Coronary artery (tissue), 2 donors: ENCODE results near the gene C4orf17.
"Not testable (repeated sequence)": the region's sequence is repeated elsewhere in the genome, so short reads cannot be mapped to it uniquely, and the experiment has no call there.

Experiments
- DNase-seq: peaks from one replicate; pipeline ENCODE4 v3.0.0-alpha.2; 2017; ENCODE audit warnings: low spot score
- H3K27ac ChIP-seq, 2 donors: fragments of 200-600 bp; sonication (generic); one replicate each; pipeline ENCODE4 v1.5.1; 2016 to 2019
- H3K4me3 ChIP-seq: fragments of 200-600 bp; sonication (generic); 2 replicates; pipeline ENCODE4 v1.5.1; 2016; ENCODE audit warnings: mild to moderate bottlenecking, moderate library complexity
- TF ChIP-seq, protein P1 (sequence below): fragments of 200-600 bp; sonication (generic); IDR thresholded peaks from one replicate; pipeline ENCODE4 v1.5.1; 2019; ENCODE audit warnings: antibody characterized with exemption

Gene C4orf17

DNA sequence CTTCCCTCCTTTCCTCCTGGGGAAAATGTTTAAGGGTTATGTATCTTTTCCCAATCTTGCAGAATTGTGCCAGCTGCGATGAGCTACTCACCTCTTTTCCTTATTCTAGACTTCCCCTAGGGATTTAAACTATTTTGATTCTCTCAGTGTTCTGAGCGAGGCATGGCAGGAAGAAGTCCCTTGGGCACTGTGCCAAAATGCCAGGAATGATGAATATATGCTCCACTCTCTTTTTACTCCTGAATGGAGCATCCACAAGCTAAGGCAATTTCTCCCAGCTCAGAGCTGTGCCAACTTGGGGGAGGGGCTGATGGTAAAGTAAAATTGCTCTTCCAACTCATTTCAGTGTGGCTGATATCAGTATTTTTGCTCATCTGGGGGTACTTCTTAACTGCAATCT lies 4.0 kb upstream of the C4orf17 start:
- TF ChIP-seq, protein P1, sequence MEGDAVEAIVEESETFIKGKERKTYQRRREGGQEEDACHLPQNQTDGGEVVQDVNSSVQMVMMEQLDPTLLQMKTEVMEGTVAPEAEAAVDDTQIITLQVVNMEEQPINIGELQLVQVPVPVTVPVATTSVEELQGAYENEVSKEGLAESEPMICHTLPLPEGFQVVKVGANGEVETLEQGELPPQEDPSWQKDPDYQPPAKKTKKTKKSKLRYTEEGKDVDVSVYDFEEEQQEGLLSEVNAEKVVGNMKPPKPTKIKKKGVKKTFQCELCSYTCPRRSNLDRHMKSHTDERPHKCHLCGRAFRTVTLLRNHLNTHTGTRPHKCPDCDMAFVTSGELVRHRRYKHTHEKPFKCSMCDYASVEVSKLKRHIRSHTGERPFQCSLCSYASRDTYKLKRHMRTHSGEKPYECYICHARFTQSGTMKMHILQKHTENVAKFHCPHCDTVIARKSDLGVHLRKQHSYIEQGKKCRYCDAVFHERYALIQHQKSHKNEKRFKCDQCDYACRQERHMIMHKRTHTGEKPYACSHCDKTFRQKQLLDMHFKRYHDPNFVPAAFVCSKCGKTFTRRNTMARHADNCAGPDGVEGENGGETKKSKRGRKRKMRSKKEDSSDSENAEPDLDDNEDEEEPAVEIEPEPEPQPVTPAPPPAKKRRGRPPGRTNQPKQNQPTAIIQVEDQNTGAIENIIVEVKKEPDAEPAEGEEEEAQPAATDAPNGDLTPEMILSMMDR: no peak
- H3K4me3 ChIP-seq: no peak overlapping the region
- no peak for DNase-seq
- H3K27ac ChIP-seq: no peak overlapping the region

DNA sequence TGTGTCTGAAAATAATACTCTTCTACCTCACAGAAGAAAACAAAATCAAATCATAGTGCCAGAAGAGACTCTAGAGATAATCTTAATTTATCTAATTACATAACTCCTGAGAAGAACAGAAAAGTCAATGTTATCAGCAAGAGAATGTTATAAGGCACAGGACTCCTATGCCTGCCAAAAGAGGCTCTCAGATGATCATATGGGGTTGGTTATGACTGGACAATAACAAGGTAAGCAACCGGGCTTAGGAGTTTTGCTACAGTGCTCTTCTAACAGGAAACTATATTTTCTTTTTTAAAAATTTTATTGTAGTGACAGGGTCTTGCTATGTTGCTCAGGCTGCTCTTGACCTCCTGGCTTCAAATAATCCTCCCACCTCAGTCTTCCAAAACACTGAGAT lies 3.5 kb upstream of the C4orf17 start:
- H3K27ac ChIP-seq: no peak overlapping the region
- TF ChIP-seq, protein P1: no peak
- H3K4me3 ChIP-seq: no peak overlapping the region
- DNase-seq: no peak

DNA sequence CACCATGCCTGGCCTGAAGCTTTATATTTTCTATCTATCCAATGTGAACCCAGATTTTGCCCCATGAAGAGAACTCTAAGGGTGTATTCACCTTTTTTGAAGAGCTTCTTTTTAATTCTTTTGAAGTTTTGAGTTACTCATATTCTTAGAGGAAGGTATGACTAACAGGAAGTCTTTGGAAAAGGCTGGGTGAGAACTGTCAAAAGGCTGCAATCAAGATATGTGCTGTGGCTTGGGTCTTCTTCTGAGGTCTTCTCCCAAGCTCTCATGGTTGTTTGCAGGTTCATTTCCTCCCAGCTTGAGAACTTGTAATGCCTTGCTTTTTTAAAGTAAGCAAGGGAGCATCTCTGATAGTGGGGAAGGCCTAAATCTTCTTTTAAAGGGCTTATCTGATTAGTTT lies 3.1 kb upstream of the C4orf17 start:
- no peak overlapping the region for H3K27ac ChIP-seq
- H3K4me3 ChIP-seq: no peak overlapping the region
- TF ChIP-seq, protein P1: no peak
- DNase-seq: no peak

DNA sequence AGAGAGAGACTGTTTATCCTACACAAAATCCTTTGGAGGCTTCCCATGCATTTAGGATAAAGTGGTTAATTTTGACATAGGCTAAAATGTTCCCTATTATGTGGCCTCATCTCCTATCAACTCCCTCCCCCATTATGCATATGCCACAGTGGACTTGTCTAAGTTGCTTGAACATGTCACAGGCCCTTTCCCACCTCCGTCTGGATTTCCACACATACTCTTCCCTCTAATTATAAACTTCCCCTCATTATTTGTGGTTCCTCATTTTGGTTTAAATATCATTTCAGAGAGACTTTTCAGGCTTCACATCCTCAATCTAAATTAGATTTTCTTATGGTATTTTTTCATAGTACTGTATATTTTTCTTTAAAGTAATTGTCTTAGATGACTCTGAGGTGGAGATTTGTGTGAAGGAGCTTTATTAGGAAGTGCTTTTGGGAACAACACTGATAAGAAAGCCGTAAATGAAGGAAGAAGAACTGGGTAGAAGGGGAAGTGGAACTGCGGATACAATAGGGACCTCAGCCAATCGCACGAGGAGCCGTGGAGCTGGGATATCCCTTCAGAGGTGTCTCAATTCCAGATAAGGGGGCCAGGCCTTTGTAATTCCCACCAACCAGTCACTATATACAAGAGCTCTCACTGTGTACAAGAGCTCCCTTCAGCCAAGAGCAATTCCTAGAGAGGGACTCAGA lies 7.9 kb downstream of the C4orf17 start:
- Histone ChIP-seq H3K27ac (no peak overlapping the region), H3K4me3 (no peak overlapping the region)
- no peak for DNase-seq
- TF ChIP-seq, protein P1: no peak

DNA sequence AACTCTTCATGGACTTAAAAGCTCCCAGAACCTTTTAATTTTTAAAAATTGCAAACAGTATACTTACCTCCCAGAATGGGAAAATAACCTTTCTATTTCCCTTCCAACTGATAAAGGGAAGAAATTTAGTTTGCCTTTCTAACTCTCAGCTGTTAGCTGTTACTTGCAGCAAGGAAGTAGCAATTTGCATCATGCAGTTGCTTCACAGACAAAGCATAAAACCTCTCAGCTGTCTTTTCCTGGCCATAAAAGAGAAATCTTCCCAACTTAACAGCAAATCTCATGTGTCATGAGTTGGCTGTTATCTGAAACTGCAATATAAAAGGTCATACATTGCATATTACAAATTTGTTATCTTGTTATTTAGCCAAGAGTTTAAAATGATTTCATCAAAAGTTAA lies 18.4 kb downstream of the C4orf17 start:
- DNase-seq: no peak
- no peak overlapping the region for H3K4me3 ChIP-seq
- H3K27ac ChIP-seq: no peak overlapping the region
- TF ChIP-seq, protein P1: no peak

DNA sequence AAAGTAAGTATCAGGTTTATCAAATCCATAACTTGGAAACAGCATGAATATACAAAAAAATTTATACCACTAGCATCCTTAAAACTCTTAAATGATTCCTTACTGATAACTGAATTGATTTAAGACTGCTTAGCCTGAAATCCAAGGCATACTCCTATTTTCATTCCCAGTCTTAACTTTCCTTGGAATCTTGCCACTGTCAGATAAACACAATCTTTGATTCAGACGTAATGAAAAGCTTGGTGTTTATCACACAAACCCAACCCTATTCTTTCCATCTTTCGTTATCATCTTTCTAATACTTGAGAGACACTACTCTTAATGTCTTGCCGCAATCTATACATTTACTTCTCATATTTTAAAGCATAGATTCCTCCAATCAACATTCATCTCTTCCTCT lies 19.1 kb downstream of the C4orf17 start:
- no peak for DNase-seq
- Histone ChIP-seq H3K27ac (no peak overlapping the region), H3K4me3 (no peak overlapping the region)
- TF ChIP-seq, protein P1: no peak

DNA sequence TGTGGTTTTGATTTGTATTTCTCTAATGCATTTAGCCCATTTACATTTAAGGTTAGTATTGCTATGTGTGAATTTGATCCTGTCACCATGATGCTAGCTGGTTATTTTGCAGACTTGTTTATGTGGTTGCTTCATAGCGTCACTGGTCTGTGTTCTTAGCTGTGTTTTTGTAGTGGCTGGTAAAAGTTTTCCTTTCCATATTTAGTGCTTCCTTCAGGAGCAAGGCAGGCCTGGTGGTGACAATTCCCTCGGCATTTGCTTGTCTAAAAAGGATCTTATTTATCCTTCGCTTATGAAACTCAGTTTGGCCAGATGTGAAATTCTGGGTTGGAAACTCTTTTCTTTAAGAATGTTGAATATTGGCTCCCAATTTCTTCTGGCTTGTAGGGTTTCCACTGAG lies 23.9 kb downstream of the C4orf17 start:
- not testable (repeated sequence) for H3K27ac ChIP-seq, DNase-seq, H3K4me3 ChIP-seq

DNA sequence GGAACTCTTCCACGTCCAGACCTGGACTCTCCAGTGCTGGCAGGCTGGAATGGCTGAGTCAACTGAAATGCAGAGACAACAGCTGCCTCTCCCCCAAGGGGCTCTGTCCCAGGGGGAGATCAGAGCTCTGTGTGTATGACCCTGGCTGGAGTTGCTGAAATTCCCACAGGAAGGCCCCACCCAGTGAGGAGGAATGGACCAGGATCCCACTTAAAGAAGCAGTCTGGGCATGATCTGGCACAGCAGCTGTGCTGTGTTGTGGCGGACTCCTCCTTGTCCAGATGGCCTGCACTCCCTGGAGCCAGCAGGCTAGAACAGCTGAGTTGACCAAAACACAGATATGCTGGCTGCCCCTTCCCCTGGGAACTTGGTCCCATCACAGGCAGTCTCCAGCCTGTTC lies 25.4 kb downstream of the C4orf17 start:
- DNase-seq: no peak
- TF ChIP-seq, protein P1: no peak
- Histone ChIP-seq H3K4me3 (no peak overlapping the region), H3K27ac (no peak overlapping the region)
